MM.1S (cell line): ENCODE data around the gene SLC9A1.

Source experiments
- DNase-seq: peaks from one replicate; pipeline ENCODE4 v3.0.0-alpha.2; 2015
- H2AFZ ChIP-seq: fragments of 300-600 bp; sonication (generic); 2 replicates; pipeline ENCODE4 v1.6.0; 2016; ENCODE audit warnings: antibody characterized with exemption, low read length
- H3F3A ChIP-seq: fragments of 300-600 bp; sonication (generic); 2 replicates; pipeline ENCODE4 v1.6.1; 2016; ENCODE audit warnings: mild to moderate bottlenecking, antibody characterized with exemption, low read length, moderate library complexity, mixed read lengths; ENCODE audit not compliant: insufficient read depth
- H3K27ac ChIP-seq: fragments of 300-600 bp; sonication (generic); 2 replicates; pipeline ENCODE4 v1.5.1; 2016; ENCODE audit warnings: mild to moderate bottlenecking, low read length
- H3K27me3 ChIP-seq: fragments of 300-600 bp; sonication (generic); replicated peaks from 2 replicates; pipeline ENCODE4 v1.6.0; 2016; ENCODE audit warnings: low read length; ENCODE audit not compliant: insufficient read depth
- H3K36me3 ChIP-seq: fragments of 300-600 bp; sonication (generic); replicated peaks from 2 replicates; pipeline ENCODE4 v1.6.1; 2016; ENCODE audit warnings: mild to moderate bottlenecking, low read length, mixed read lengths; ENCODE audit not compliant: insufficient read depth
- H3K4me1 ChIP-seq: fragments of 300-600 bp; sonication (generic); 2 replicates; pipeline ENCODE4 v1.6.1; 2016; ENCODE audit warnings: low read length, mixed read lengths
- H3K4me2 ChIP-seq: fragments of 300-600 bp; sonication (generic); 2 replicates; pipeline ENCODE4 v1.6.0; 2016; ENCODE audit warnings: low read depth, low read length
- H3K4me3 ChIP-seq: fragments of 300-600 bp; sonication (generic); 2 replicates; pipeline ENCODE4 v1.5.1; 2016; ENCODE audit warnings: low read length, mixed read lengths
- H3K79me2 ChIP-seq: fragments of 300-600 bp; sonication (generic); 2 replicates; pipeline ENCODE4 v1.6.1; 2016; ENCODE audit warnings: mixed run types, low read length, mixed read lengths
- H3K9ac ChIP-seq: fragments of 300-600 bp; sonication (generic); 2 replicates; pipeline ENCODE4 v1.6.1; 2016; ENCODE audit warnings: low read length, mixed read lengths
- H3K9me2 ChIP-seq: fragments of 300-600 bp; sonication (generic); replicated peaks from 2 replicates; pipeline ENCODE4 v1.6.1; 2016; ENCODE audit warnings: mild to moderate bottlenecking, low read length, mixed read lengths; ENCODE audit not compliant: insufficient read depth
- H3K9me3 ChIP-seq: fragments of 300-600 bp; sonication (generic); replicated peaks from 2 replicates; pipeline ENCODE4 v1.6.1; 2016; ENCODE audit warnings: mild to moderate bottlenecking, low read length, mixed read lengths; ENCODE audit not compliant: insufficient read depth
- H4K20me1 ChIP-seq: fragments of 300-600 bp; sonication (generic); 2 replicates; pipeline ENCODE4 v1.6.1; 2016; ENCODE audit warnings: mild to moderate bottlenecking, low read length, moderate library complexity, mixed read lengths; ENCODE audit not compliant: insufficient read depth
- CTCF ChIP-seq: fragments of 300-600 bp; sonication (generic); IDR thresholded peaks from 2 replicates; pipeline ENCODE4 v1.5.1; 2016; ENCODE audit warnings: antibody characterized with exemption, low read length, mixed read lengths
- EZH2 ChIP-seq: fragments of 300-600 bp; sonication (generic); optimal IDR thresholded peaks from 2 replicates; pipeline ENCODE3; 2017; ENCODE audit warnings: low read depth, mild to moderate bottlenecking, antibody characterized with exemption, low read length, mixed read lengths
- EZH2phosphoT487 ChIP-seq: fragments of 300-600 bp; sonication (generic); IDR thresholded peaks from 2 replicates; pipeline ENCODE4 v1.6.1; 2018; ENCODE audit warnings: antibody characterized with exemption, low read length

Gene SLC9A1

GRCh38 chr1:27092888-27093287 lies 62.0 kb downstream of the SLC9A1 start:
- DNase-seq: no peak
- Histone ChIP-seq H3K4me1 (no peaks in the 10 kb centered on the region), H3K9me3 (no peaks in the 10 kb centered on the region), H3K27me3 (no peaks in the 10 kb centered on the region), H2AFZ (no peak overlapping the region), H4K20me1 (no peaks in the 10 kb centered on the region), H3K4me3 (no peak overlapping the region), H3K79me2 (no peaks in the 10 kb centered on the region), H3K9ac (no peak overlapping the region), H3F3A (no peaks in the 10 kb centered on the region), H3K36me3 (no peaks in the 10 kb centered on the region), H3K4me2 (no peak overlapping the region), H3K9me2 (no peaks in the 10 kb centered on the region), H3K27ac (no peak overlapping the region)
- TF ChIP-seq CTCF (no peak), EZH2phosphoT487 (no peak), EZH2 (no peak)

GRCh38 chr1:27090911-27091310 lies 64.0 kb downstream of the SLC9A1 start:
- Histone ChIP-seq H3K9me3 (no peaks in the 10 kb centered on the region), H3K4me2 (no peak overlapping the region), H3K27ac (no peak overlapping the region), H3K79me2 (no peaks in the 10 kb centered on the region), H3K36me3 (no peaks in the 10 kb centered on the region), H3K27me3 (no peaks in the 10 kb centered on the region), H3F3A (no peaks in the 10 kb centered on the region), H3K9me2 (no peaks in the 10 kb centered on the region), H4K20me1 (no peaks in the 10 kb centered on the region), H3K4me3 (no peak overlapping the region), H2AFZ (no peak overlapping the region), H3K9ac (no peak overlapping the region), H3K4me1 (no peaks in the 10 kb centered on the region)
- DNase-seq: no peak
- no peak for TF ChIP-seq CTCF
- TF ChIP-seq EZH2: no peak
- TF ChIP-seq EZH2phosphoT487: no peak

GRCh38 chr1:27087371-27088220 lies 67.3 kb downstream of the SLC9A1 start:
- H2AFZ ChIP-seq: no peak overlapping the region
- H3K79me2 ChIP-seq: no peaks in the 10 kb centered on the region
- no peaks in the 10 kb centered on the region for H3K9me3 ChIP-seq
- no peak overlapping the region for H3K4me2 ChIP-seq
- H3F3A ChIP-seq: no peaks in the 10 kb centered on the region
- no peak overlapping the region for H3K27ac ChIP-seq
- H3K9me2 ChIP-seq: no peaks in the 10 kb centered on the region
- H3K9ac ChIP-seq: no peak overlapping the region
- no peak for DNase-seq
- no peaks in the 10 kb centered on the region for H3K4me1 ChIP-seq
- H3K4me3 ChIP-seq: no peak overlapping the region
- no peaks in the 10 kb centered on the region; the same call in 1 of the 2 replicates for H3K27me3 ChIP-seq
- TF ChIP-seq CTCF (no peak), EZH2phosphoT487 (no peak), EZH2 (no peak)
- H4K20me1 ChIP-seq: no peaks in the 10 kb centered on the region
- no peaks in the 10 kb centered on the region for H3K36me3 ChIP-seq
